Trophoblast cell (in vitro differentiated cells and primary cell): ENCODE results near the gene ZC3H7B.
A peak's percentile ranks its signal among the peaks of the same experiment; 100 is the strongest.

Experiments used
- DNase-seq, 2 donors: peaks; one replicate each; pipeline ENCODE4 v3.0.0-alpha.2; 2016
- H2AFZ ChIP-seq: 2 replicates; pipeline ENCODE4 v1.6.1; 2013; ENCODE audit warnings: low read length, moderate library complexity, mild to moderate bottlenecking; ENCODE audit not compliant: insufficient read depth, poor library complexity
- H2AK5ac ChIP-seq: 2 replicates; pipeline ENCODE4 v1.6.1; 2013; ENCODE audit warnings: mild to moderate bottlenecking, low read length
- H2BK120ac ChIP-seq: 2 replicates; pipeline ENCODE4 v1.6.1; 2013; ENCODE audit warnings: low read length, mild to moderate bottlenecking, moderate library complexity; ENCODE audit not compliant: insufficient read depth, poor library complexity
- H2BK12ac ChIP-seq: 2 replicates; pipeline ENCODE4 v1.6.1; 2013; ENCODE audit warnings: mild to moderate bottlenecking, low read length, moderate library complexity
- H2BK5ac ChIP-seq: 2 replicates; pipeline ENCODE4 v1.6.1; 2013; ENCODE audit warnings: low read length, low read depth, moderate library complexity, mild to moderate bottlenecking; ENCODE audit not compliant: poor library complexity
- H3K14ac ChIP-seq: 2 replicates; pipeline ENCODE4 v1.6.1; 2013; ENCODE audit warnings: mild to moderate bottlenecking, low read length
- H3K18ac ChIP-seq: 2 replicates; pipeline ENCODE4 v1.6.1; 2013; ENCODE audit warnings: mild to moderate bottlenecking, low read length
- H3K23ac ChIP-seq: 2 replicates; pipeline ENCODE4 v1.6.1; 2013; ENCODE audit warnings: low read length
- H3K27ac ChIP-seq: 2 replicates; pipeline ENCODE4 v1.5.1; 2013; ENCODE audit warnings: low read depth, mild to moderate bottlenecking, inconsistent platforms, low read length, moderate library complexity
- H3K27me3 ChIP-seq: 2 replicates; pipeline ENCODE4 v1.6.1; 2013; ENCODE audit warnings: inconsistent platforms, mild to moderate bottlenecking, low read length, moderate library complexity; ENCODE audit not compliant: insufficient read depth
- H3K36me3 ChIP-seq, 2 experiments: 1 replicate in 1 of 2; 2 replicates in 1 of 2; pipeline ENCODE4 v1.6.1; 2013; ENCODE audit warnings: low read length in 2 of 2, mild to moderate bottlenecking in 2 of 2, moderate library complexity in 1 of 2; ENCODE audit not compliant: insufficient read depth in 2 of 2, control insufficient read depth in 1 of 2
- H3K4ac ChIP-seq: 2 replicates; pipeline ENCODE4 v1.6.1; 2013; ENCODE audit warnings: low read depth, mild to moderate bottlenecking, low read length, moderate library complexity
- H3K4me1 ChIP-seq, 2 experiments: 1 replicate in 1 of 2; 2 replicates in 1 of 2; pipeline ENCODE4 v1.6.1; 2013; ENCODE audit warnings: low read length in 2 of 2, mild to moderate bottlenecking in 2 of 2, moderate library complexity in 1 of 2; ENCODE audit not compliant: insufficient read depth in 2 of 2, control insufficient read depth in 1 of 2
- H3K4me2 ChIP-seq: 2 replicates; pipeline ENCODE4 v1.6.1; 2013; ENCODE audit warnings: inconsistent platforms, mild to moderate bottlenecking, low read length, moderate library complexity
- H3K4me3 ChIP-seq: 2 replicates; pipeline ENCODE4 v1.5.1; 2013; ENCODE audit warnings: mild to moderate bottlenecking, low read depth, low read length, inconsistent platforms
- H3K79me1 ChIP-seq: one replicate; pipeline ENCODE4 v1.6.1; 2013; ENCODE audit warnings: low read length
- H3K79me2 ChIP-seq: 2 replicates; pipeline ENCODE4 v1.6.1; 2013; ENCODE audit warnings: low read length, mild to moderate bottlenecking; ENCODE audit not compliant: control insufficient read depth, insufficient read depth, poor library complexity
- H3K9ac ChIP-seq: 2 replicates; pipeline ENCODE4 v1.6.1; 2013; ENCODE audit warnings: mild to moderate bottlenecking, low read length
- H3K9me3 ChIP-seq: 2 replicates; pipeline ENCODE4 v1.6.1; 2013; ENCODE audit warnings: low read depth, mild to moderate bottlenecking, control low read depth, inconsistent platforms, low read length; ENCODE audit not compliant: insufficient read depth
- H4K12ac ChIP-seq: 2 replicates; pipeline ENCODE4 v1.6.1; 2013; ENCODE audit warnings: low read depth, mild to moderate bottlenecking, low read length, moderate library complexity
- H4K8ac ChIP-seq: 2 replicates; pipeline ENCODE4 v1.6.1; 2013; ENCODE audit warnings: low read depth, mild to moderate bottlenecking, low read length, moderate library complexity
- H4K91ac ChIP-seq: one replicate; pipeline ENCODE4 v1.6.1; 2013; ENCODE audit warnings: low read depth, mild to moderate bottlenecking, low read length, moderate library complexity
- WGBS: extraction: QIAGEN DNeasy Blood & Tissue Kit; methylation state at CpG from one replicate; pipeline ENCODE4 v1.1.7; 2013; ENCODE audit warnings: missing lambda C conversion rate; ENCODE audit not compliant: insufficient read length, insufficient coverage; ENCODE audit errors: extremely low coverage; 5-methylcytosine and 5-hydroxymethylcytosine counted together

The ZC3H7B gene

GRCh38 chr22:41261541-41262249 is 39.6 kb upstream of the ZC3H7B start:
- Histone ChIP-seq H4K12ac (no peak overlapping the region), H3K18ac (no peak overlapping the region), H3K4ac (no peak overlapping the region), H3K4me1 (no peaks in the 10 kb centered on the region), H3K9ac (no peak overlapping the region), H3K4me3 (no peak overlapping the region), H3K79me1 (peaks cover 2% of the 10 kb centered on the region), H2BK120ac (no peak overlapping the region), H2AK5ac (no peak overlapping the region), H3K23ac (no peak overlapping the region), H2BK5ac (no peak overlapping the region), H3K36me3 (peaks cover 87 to 88% of the 10 kb centered on the region in 2 experiments), H3K79me2 (no peaks in the 10 kb centered on the region), H3K4me2 (no peak overlapping the region), H3K9me3 (peaks cover 3% of the 10 kb centered on the region), H3K27ac (no peak overlapping the region), H4K8ac (no peak overlapping the region), H3K14ac (no peak overlapping the region), H2BK12ac (no peak overlapping the region), H2AFZ (no peak overlapping the region), H3K27me3 (no peaks in the 10 kb centered on the region), H4K91ac (no peak overlapping the region)
- peak; percentile 54 to 88 for DNase-seq
- no CpG with 5 or more reads among the region's 12 CpGs for WGBS

- H2AK5ac ChIP-seq: no peak overlapping the region
- H4K8ac ChIP-seq: no peak overlapping the region
- no peak overlapping the region for H2BK120ac ChIP-seq
- H3K4me2 ChIP-seq: no peak overlapping the region
- peaks cover 3% of the 10 kb centered on the region for H3K9me3 ChIP-seq
- no peak overlapping the region for H3K23ac ChIP-seq
- H3K4me3 ChIP-seq: no peak overlapping the region
- no peaks in the 10 kb centered on the region for H3K79me2 ChIP-seq
- peaks cover 2% of the 10 kb centered on the region for H3K79me1 ChIP-seq
- no peak overlapping the region for H4K91ac ChIP-seq
- no peak overlapping the region for H3K14ac ChIP-seq
- H3K36me3 ChIP-seq: peaks cover 87 to 88% of the 10 kb centered on the region in 2 experiments
- no peak overlapping the region for H2BK12ac ChIP-seq
- H3K27me3 ChIP-seq: no peaks in the 10 kb centered on the region
- no peak overlapping the region for H3K4ac ChIP-seq
- H2BK5ac ChIP-seq: no peak overlapping the region
- no peak for DNase-seq
- H3K27ac ChIP-seq: no peak overlapping the region
- H3K18ac ChIP-seq: no peak overlapping the region
- no peak overlapping the region for H3K9ac ChIP-seq
- H2AFZ ChIP-seq: no peak overlapping the region
- H4K12ac ChIP-seq: no peak overlapping the region
- H3K4me1 ChIP-seq: no peaks in the 10 kb centered on the region
- whole genome bisulfite sequencing: no CpG with 5 or more reads among the region's 15 CpGs
Observed at GRCh38 chr22:41262250-41262765, 39.0 kb upstream of the ZC3H7B start.

- Histone ChIP-seq H3K18ac (no peak overlapping the region), H3K9me3 (peaks cover 3% of the 10 kb centered on the region), H3K4me2 (no peak overlapping the region), H4K8ac (no peak overlapping the region), H2BK5ac (no peak overlapping the region), H2BK120ac (no peak overlapping the region), H2AFZ (no peak overlapping the region), H3K79me2 (no peaks in the 10 kb centered on the region), H4K12ac (no peak overlapping the region), H3K27me3 (no peaks in the 10 kb centered on the region), H2AK5ac (no peak overlapping the region), H3K36me3 (peaks cover 87 to 88% of the 10 kb centered on the region in 2 experiments), H3K4me1 (no peaks in the 10 kb centered on the region), H3K4ac (no peak overlapping the region), H3K23ac (no peak overlapping the region), H3K9ac (no peak overlapping the region), H2BK12ac (no peak overlapping the region), H3K27ac (no peak overlapping the region), H3K14ac (no peak overlapping the region), H4K91ac (no peak overlapping the region), H3K4me3 (no peak overlapping the region), H3K79me1 (peaks cover 2% of the 10 kb centered on the region)
- no peak for DNase-seq
- WGBS: no CpG with 5 or more reads among the region's 2 CpGs
Observed at GRCh38 chr22:41263704-41264103, 37.6 kb upstream of the ZC3H7B start.

GRCh38 chr22:41264408-41264941 is 36.9 kb upstream of the ZC3H7B start:
- no peak overlapping the region for H3K14ac ChIP-seq
- H3K9ac ChIP-seq: peak overlapping the region; percentile 37
- peak; percentile 59 to 87 for DNase-seq
- H3K18ac ChIP-seq: peak overlapping the region; percentile 57
- H3K9me3 ChIP-seq: peaks cover 3% of the 10 kb centered on the region
- peaks cover 85 to 87% of the 10 kb centered on the region in 2 experiments for H3K36me3 ChIP-seq
- no peak overlapping the region for H4K12ac ChIP-seq
- no peak overlapping the region for H3K23ac ChIP-seq
- no peak overlapping the region for H2AK5ac ChIP-seq
- H4K8ac ChIP-seq: no peak overlapping the region
- no peak overlapping the region for H3K4ac ChIP-seq
- no peak overlapping the region for H2AFZ ChIP-seq
- no peak overlapping the region for H4K91ac ChIP-seq
- H3K79me2 ChIP-seq: no peaks in the 10 kb centered on the region
- H2BK120ac ChIP-seq: no peak overlapping the region
- H3K27ac ChIP-seq: no peak overlapping the region
- no peaks in the 10 kb centered on the region for H3K4me1 ChIP-seq
- H3K4me3 ChIP-seq: no peak overlapping the region
- no peak overlapping the region for H2BK12ac ChIP-seq
- no peaks in the 10 kb centered on the region for H3K27me3 ChIP-seq
- no peak overlapping the region for H3K4me2 ChIP-seq
- H2BK5ac ChIP-seq: no peak overlapping the region
- peaks cover 2% of the 10 kb centered on the region for H3K79me1 ChIP-seq
- no CpG with 5 or more reads among the region's 15 CpGs for WGBS
